Esophagus squamous epithelium (tissue), 5 donors: ENCODE results near the gene LIMCH1. TPM values are rescaled to one million over a fixed set of nuclear protein-coding genes. Genes with fewer than 3 reads are reported as not detected.

Source experiments
- DNase-seq: peaks from one replicate; lab custom pipeline; 2025; lab: John Stamatoyannopoulos, UW
- H3K27ac ChIP-seq, 4 donors: fragments of 200-600 bp; sonication (generic); one replicate each; pipeline ENCODE4 v1.5.1; 2016 to 2019; ENCODE audit warnings: mild to moderate bottlenecking in 1 of 4
- H3K27me3 ChIP-seq, 4 donors: fragments of 200-600 bp; sonication (generic); 1 replicate in 3 of 4; 2 replicates in 1 of 4; pipeline versions ENCODE4 v1.5.1 to v1.6.0; 2017 to 2021; ENCODE audit warnings: antibody characterized with exemption in 1 of 4
- H3K36me3 ChIP-seq, 3 donors: fragments of 200-600 bp; sonication (generic); one replicate each; pipeline ENCODE4 v1.5.1; 2016 to 2019
- H3K4me1 ChIP-seq, 3 donors: fragments of 200-600 bp; sonication (generic); one replicate each; pipeline ENCODE4 v1.5.1; 2017 to 2019
- H3K4me3 ChIP-seq, 4 donors: fragments of 200-600 bp; sonication (generic); 1 replicate in 3 of 4; 2 replicates in 1 of 4; pipeline ENCODE4 v1.5.1; 2016 to 2019; ENCODE audit warnings: mild to moderate bottlenecking in 2 of 4, moderate library complexity in 1 of 4
- H3K9me3 ChIP-seq, 3 donors: fragments of 200-600 bp; sonication (generic); one replicate each; pipeline ENCODE4 v1.5.1; 2016 to 2019
- CTCF ChIP-seq, 6 experiments: fragments of 450-650 bp in 4 of 6; fragments of 200-600 bp in 2 of 6; sonication (generic) in 2 of 6; IDR thresholded peaks; one replicate each; pipeline ENCODE4 v1.5.1; 2016 to 2019; ENCODE audit warnings: antibody characterized with exemption in 6 of 6, mild to moderate bottlenecking in 4 of 6, moderate library complexity in 4 of 6
- POLR2A ChIP-seq, 4 donors: fragments of 450-650 bp; IDR thresholded peaks; one replicate each; pipeline ENCODE4 v1.6.1; 2017; ENCODE audit warnings: antibody characterized with exemption in 4 of 4, mild to moderate bottlenecking in 4 of 4, moderate library complexity in 3 of 4
- WGBS, 2 donors: methylation state at CpG; one replicate each; pipeline ENCODE4 v1.1.5; 2018; 5-methylcytosine and 5-hydroxymethylcytosine counted together
- intact Hi-C: fragments of 100-400 bp; cut with DNase I; formaldehyde crosslinking; loops from one replicate; pipeline ENCODE4 v1.15.0; 2022
- total RNA-seq, 4 donors: library from RNA; depleted of rRNA; stranded (reverse); fragments of >200 nt; gene quantifications; one replicate each; pipeline ENCODE4 v1.1.0, GENCODE V29; 2016
- donor health status: DM: yes; HTN: yes; CAD: no.

The LIMCH1 gene
- total RNA-seq, 4 donors from 2014 or later: 9.8 to 19.1 (median 13.1) TPM

GRCh38 chr4:41528512-41529205 lies 9.3 kb upstream of the LIMCH1 start:
- Histone ChIP-seq H3K36me3 (no peaks in the 10 kb centered on the region), H3K27ac (no peak overlapping the region), H3K4me3 (no peak overlapping the region), H3K9me3 (no peaks in the 10 kb centered on the region), H3K27me3 (no peaks in the 10 kb centered on the region), H3K4me1 (no peaks in the 10 kb centered on the region)
- intact Hi-C loops: no loop called here
- WGBS, 2 donors: 62 to 82% methylated on average over 6 of the region's 6 CpGs
- TF ChIP-seq POLR2A (IDR thresholded peaks at IDR 0.05): no peak
- TF ChIP-seq CTCF (IDR thresholded peaks at IDR 0.05): no peak
- DNase-seq: no peak

- 76 to 79% methylated on average over 5 of the region's 5 CpGs for WGBS, 2 donors
- no peak for DNase-seq
- Histone ChIP-seq H3K36me3 (no peaks in the 10 kb centered on the region), H3K4me1 (peaks cover 0 to 3% (median 0%) of the 10 kb centered on the region in 3 donors), H3K9me3 (no peaks in the 10 kb centered on the region), H3K4me3 (no peak overlapping the region), H3K27me3 (no peaks in the 10 kb centered on the region), H3K27ac (no peak overlapping the region)
- intact Hi-C loops: no loop called here
- TF ChIP-seq POLR2A (IDR thresholded peaks at IDR 0.05) (no peak), CTCF (IDR thresholded peaks at IDR 0.05) (no peak)
Observed at GRCh38 chr4:41530741-41531140, 7.2 kb upstream of the LIMCH1 start.

- Histone ChIP-seq H3K36me3 (no peaks in the 10 kb centered on the region), H3K27ac (no peak overlapping the region), H3K27me3 (no peaks in the 10 kb centered on the region), H3K9me3 (no peaks in the 10 kb centered on the region), H3K4me1 (peaks cover 0 to 13% (median 0%) of the 10 kb centered on the region in 3 donors), H3K4me3 (no peak overlapping the region)
- TF ChIP-seq CTCF (IDR thresholded peaks at IDR 0.05) (no peak), POLR2A (IDR thresholded peaks at IDR 0.05) (no peak)
- WGBS, 2 donors: 86 to 87% methylated on average over 7 of the region's 7 CpGs
- no peak for DNase-seq
- intact Hi-C loops: no loop called here
Observed at GRCh38 chr4:41532336-41532735, 5.6 kb upstream of the LIMCH1 start.

- H3K4me1 ChIP-seq: peaks cover 0 to 18% (median under 1%) of the 10 kb centered on the region in 3 donors
- no peak overlapping the region for H3K4me3 ChIP-seq
- WGBS, 2 donors: 17 to 51% methylated on average over 2 of the region's 2 CpGs
- H3K27me3 ChIP-seq: no peaks in the 10 kb centered on the region
- no peak for DNase-seq
- H3K36me3 ChIP-seq: no peaks in the 10 kb centered on the region
- H3K9me3 ChIP-seq: no peaks in the 10 kb centered on the region
- TF ChIP-seq POLR2A (IDR thresholded peaks at IDR 0.05): no peak
- intact Hi-C loops: no loop called here
- H3K27ac ChIP-seq: no peak overlapping the region
Observed at GRCh38 chr4:41532882-41533281, 5.1 kb upstream of the LIMCH1 start.

- Histone ChIP-seq H3K27ac (no peak overlapping the region), H3K36me3 (no peaks in the 10 kb centered on the region), H3K4me3 (no peak overlapping the region), H3K27me3 (no peaks in the 10 kb centered on the region), H3K9me3 (no peaks in the 10 kb centered on the region), H3K4me1 (peaks cover 0 to 26% (median 9%) of the 10 kb centered on the region in 3 donors)
- TF ChIP-seq CTCF (IDR thresholded peaks at IDR 0.05) (no peak), POLR2A (IDR thresholded peaks at IDR 0.05) (no peak)
- intact Hi-C loops: no loop called here
- DNase-seq: no peak
- 78 to 81% methylated on average over 3 of the region's 3 CpGs for WGBS, 2 donors
Observed at GRCh38 chr4:41533680-41534079, 4.3 kb upstream of the LIMCH1 start.
